ENCODE data around the gene KCNN3.
A peak's percentile ranks its signal among the peaks of the same experiment; 100 is the strongest.

KCNN3 gene

GRCh38 chr1:154832384-154832783 lies 37.7 kb downstream of the KCNN3 start:
- DNase-seq, result no peak
- intact Hi-C loops (cut with DNase I), result no loop called here

- peak in 1 of 42 donors; percentile 32 for DNase-seq
- intact Hi-C loops (cut with DNase I), result no loop called here
Measured at GRCh38 chr1:154831462-154831861, 38.6 kb downstream of the KCNN3 start.

DNA sequence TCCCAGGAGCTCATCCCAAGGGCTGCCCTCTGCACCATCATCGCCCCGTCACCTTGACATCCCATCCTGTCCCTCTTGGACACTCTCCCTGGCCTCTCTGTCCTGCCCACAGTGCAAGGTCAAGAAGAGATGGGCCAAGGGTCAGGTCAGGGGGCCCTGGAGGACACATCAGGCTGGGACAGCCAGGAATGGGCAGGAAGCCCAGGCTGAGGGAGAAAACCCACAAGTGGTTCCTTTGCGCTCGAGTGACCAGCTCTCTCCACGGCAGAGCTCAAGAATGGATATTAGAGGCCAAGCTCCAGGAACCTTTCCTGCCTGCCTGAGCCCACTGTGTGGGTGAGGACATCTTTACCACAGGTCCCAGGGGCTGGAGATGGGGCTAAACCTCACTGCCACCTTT lies 41.0 kb downstream of the KCNN3 start:
- intact Hi-C loops (cut with DNase I), result no loop called here
- no peak for DNase-seq

DNA sequence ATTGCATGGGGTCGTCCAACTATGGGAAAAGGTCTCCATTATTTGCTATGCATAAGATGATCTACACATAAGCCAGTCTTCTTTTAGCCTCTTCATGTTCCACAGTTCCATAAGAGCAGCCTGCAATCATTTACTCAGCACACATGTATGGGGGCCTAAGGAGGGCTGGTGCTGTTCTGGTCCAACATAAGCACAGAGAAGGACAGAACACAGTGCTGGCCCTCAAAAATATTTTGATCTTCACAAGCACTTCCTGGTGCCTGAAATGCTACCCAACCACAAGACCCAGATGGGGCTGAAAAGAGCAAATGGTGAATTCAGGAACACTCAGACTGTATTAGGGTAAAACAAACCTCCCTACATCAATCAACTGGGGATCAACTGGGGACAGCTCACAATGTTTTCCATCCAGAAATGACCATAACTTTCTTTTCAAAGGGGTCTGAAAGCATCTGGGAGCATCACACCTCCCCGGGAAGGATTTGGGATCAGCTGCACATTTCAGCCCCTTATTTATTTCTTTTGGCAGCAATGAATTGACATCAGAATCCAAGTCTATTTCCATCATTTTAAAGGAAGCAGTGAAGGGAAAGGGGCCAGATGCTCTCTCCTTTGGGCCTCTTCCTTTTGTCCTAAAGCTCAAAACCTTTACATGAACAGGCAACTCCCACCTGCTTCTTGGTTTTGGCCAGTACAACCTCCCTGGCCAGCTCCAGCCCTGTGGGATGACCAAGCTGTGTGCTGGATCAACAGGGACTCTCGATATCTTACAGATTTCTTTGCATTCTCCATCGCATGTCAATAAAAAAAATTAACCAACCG lies 45.7 kb downstream of the KCNN3 start:
- DNase-seq, result no peak
- intact Hi-C loops (cut with DNase I), result no loop called here

GRCh38 chr1:154822717-154823116 lies 47.4 kb downstream of the KCNN3 start:
- DNase-seq, result no peak
- intact Hi-C loops (cut with DNase I), result no loop called here

DNA sequence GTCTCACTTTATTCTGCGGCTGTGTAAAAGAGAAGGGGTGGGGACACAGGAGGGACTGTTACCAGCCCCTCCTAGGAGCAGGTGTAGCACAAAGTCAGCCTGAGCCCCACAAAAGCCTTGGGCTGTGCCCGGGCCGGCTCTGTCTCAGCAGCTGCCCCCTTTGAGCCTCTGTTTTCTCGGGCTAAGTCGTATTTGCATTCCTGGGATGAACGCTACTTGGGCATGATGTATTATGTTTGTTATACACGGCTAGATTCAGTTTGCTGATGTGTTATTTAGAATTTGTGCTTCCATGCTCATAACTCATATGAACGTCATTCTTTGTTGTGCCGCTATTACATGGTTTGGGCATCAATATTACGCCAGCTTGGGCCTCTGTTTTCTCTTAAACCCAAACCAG lies 47.8 kb downstream of the KCNN3 start:
- DNase-seq, result no peak
- intact Hi-C loops (cut with DNase I), result no loop called here

- intact Hi-C loops (cut with DNase I), result no loop called here
- DNase-seq, result no peak
Measured at GRCh38 chr1:154821083-154821482, 49.0 kb downstream of the KCNN3 start.

GRCh38 chr1:154820646-154821045 lies 49.4 kb downstream of the KCNN3 start:
- no peak for DNase-seq
- intact Hi-C loops (cut with DNase I), result no loop called here

- intact Hi-C loops (cut with DNase I), result no loop called here
- no peak for DNase-seq
Measured at GRCh38 chr1:154819628-154820590, 50.2 kb downstream of the KCNN3 start.

DNA sequence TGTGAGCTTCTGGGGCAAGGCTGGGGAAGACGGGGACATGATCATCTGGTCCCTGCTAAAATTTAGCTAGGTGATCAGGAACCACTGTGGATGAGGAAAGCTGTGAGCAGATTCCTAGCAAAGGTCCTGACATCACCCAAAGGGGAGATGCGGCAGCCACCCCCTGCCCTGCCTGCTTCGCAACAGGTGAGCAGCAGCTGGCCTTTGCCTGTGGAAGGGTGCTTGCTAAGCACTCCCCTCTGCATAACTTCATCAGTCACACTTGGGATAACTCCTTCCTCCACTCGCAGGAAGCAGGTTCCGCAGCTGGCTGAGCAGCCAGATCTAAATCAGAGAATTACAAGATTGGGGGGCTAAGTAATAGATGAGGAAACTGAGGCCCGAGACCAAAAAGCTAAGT lies 51.2 kb downstream of the KCNN3 start:
- no peak for DNase-seq
- intact Hi-C loops (cut with DNase I), result no loop called here

DNA sequence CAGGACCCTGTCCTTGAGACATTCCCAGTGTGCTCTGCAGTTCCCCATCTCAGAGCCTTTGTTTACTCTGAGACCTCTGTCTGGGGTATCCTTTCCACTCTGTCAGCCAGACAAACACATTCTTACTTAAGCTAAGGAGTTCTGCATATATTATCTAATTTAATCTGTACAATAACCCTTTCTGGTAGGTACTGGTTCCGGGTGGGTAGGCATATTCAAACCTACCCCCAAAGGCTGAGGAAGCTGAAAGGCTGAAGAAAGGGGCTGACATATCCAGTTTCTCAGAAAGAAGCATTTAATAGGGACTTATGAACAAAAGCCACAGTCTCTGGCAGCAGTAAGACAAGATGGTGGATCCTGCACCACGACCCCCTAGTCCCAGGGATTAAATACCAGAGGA lies 53.1 kb downstream of the KCNN3 start:
- no peak for DNase-seq
- intact Hi-C loops (cut with DNase I), result no loop called here

GRCh38 chr1:154816369-154816768 lies 53.7 kb downstream of the KCNN3 start:
- DNase-seq, result no peak
- intact Hi-C loops (cut with DNase I), result no loop called here

DNA sequence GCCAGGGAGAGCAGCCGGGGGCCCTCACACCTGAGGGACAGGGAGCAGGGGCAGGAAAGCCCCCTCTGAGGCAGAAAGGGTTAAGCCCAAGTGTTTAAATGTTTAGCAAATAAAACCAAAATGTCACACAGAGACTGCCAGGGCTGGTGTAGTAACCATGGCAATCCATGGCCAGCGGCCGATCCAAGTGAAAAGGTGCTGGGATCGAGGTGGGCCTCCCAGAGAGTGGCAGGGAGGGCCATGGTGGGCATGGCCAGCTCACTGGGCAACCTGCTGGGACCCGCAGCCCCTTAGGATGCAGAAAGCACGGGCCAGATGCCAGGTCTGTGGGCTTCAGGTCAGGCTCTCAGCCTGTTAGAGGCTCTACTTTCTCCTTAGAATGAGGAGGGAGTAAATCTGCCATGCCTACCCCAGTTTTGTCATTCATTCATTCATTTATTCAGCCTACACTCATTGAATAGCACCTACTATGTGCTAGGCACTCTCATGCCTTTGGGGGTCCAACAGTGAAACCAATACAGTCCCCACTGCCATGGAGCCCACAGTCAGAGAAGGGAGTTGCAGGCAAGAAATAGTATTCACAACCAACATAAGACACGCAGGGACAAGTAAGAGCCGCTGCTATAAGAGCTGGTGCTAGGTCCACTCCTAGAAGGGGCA lies 56.1 kb downstream of the KCNN3 start:
- intact Hi-C loops (cut with DNase I), result no loop called here
- no peak for DNase-seq

DNA sequence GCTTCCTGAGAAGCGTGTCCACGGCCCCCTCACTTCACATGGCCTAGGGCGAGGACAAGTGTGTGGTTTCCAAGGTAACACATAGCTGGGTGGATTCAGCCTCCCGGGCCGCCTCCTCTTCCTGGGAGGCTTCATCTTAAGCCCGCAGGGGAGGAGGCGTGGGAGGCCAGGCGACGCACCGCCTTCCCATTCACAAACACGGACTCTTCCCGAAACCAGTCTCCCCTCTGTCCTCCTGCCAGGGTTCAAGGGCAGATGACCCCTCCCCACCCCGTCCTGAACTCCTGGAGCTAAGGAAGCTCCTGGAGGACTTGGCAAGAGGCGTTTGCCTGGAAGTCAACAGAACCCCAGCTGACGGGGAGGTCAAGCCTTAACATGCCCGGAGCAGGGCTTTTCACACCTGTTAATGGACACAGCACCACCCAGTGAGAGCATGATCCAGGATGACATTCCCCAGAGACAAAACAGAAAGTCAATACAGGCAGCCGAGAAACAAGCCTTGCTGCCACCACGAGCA lies 56.7 kb downstream of the KCNN3 start:
- intact Hi-C loops (cut with DNase I), result no loop called here
- peak in 40 of 42 donors; percentile 15 to 88 (median 60) for DNase-seq

DNA sequence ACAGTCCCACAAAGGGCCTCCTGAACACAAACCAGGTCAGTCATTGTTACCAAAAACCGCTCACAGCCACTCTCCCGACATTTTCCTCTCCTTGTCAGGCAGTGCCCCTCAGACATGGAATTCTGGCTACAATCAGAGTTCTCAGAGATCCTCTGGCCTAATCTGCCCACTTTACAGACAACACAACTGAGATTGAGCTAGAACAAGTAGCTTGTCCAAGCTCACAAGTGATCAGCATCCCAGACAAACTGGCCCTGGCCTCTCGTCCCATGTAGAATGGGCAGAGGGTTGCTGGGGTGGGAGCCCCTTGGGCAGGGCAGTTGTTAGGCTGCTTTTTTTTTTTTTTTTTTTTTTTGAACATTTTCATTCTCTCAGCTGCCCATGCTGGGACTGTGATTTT lies 57.2 kb downstream of the KCNN3 start:
- DNase-seq, result no peak
- intact Hi-C loops (cut with DNase I), result no loop called here

DNA sequence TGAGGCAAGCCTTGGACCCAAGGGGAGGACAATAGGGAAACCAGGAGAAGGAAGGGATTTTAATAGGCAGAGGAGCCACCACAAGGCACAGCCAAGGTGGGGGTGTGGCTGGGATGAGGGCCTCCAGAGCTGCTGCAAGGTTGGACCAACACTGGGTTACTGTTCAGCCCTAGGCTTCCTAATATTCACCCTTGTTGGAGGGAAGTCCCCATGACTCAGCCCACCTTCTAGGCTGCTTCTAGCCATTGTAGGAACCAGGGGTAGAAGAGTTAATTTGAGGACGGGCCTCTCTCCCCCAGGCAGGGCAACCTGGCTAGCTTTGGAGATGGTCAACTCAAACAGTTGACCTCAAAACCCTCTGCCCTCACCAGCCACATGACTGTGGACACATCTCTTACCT lies 59.5 kb downstream of the KCNN3 start:
- DNase-seq, result no peak
- intact Hi-C loops (cut with DNase I), result no loop called here

- intact Hi-C loops (cut with DNase I), result no loop called here
- DNase-seq, result no peak
Measured at GRCh38 chr1:154809436-154810413, 60.4 kb downstream of the KCNN3 start.

GRCh38 chr1:154808909-154809262 lies 61.2 kb downstream of the KCNN3 start:
- intact Hi-C loops (cut with DNase I), result no loop called here
- no peak for DNase-seq

All from head of caudate nucleus (tissue), 42 donors.